ENCODE results near the gene NDUFS2. TPM values are rescaled to one million over a fixed set of nuclear protein-coding genes. Genes with fewer than 3 reads are reported as not detected.

The NDUFS2 gene
- total RNA-seq, 2 experiments from 2014 or later = 62.9 to 72.1 TPM

GRCh38 chr1:161258439-161259344, 56.5 kb downstream of the NDUFS2 start, which contains the start of gene PCP4L1:
PCP4L1 (plus strand) TSS chr1:161258745; CDS start chr1:161258975, 230 bp downstream.
- H3K4me3 ChIP-seq (ENCODE audit: low read depth, low read length, poor library complexity, severe bottlenecking) = no peak within 1 kb of the TSS

GRCh38 chr1:161259345-161259702, 57.2 kb downstream of the NDUFS2 start:
- no peaks in the 10 kb centered on the region for H3K79me2 ChIP-seq (ENCODE audit: insufficient read depth, low read depth, low read length)
- H3K4me3 ChIP-seq (ENCODE audit: low read depth, low read length, poor library complexity, severe bottlenecking) = no peak overlapping the region
- no peaks in the 10 kb centered on the region for H4K20me1 ChIP-seq (ENCODE audit: insufficient read depth, low read length)
- ChIA-PET POLR2A (interaction anchor here (0.6 kb wide), 1 partner anchor 38 kb away, joined by 3 read pairs; no protein-coding TSS in a partner anchor), CTCF (ENCODE audit: unreplicated experiment) (no interaction called here)
- H3K9me3 ChIP-seq (ENCODE audit: low read length) = no peaks in the 10 kb centered on the region
- TF ChIP-seq EZH2phosphoT487 (IDR thresholded peaks at IDR 0.05; ENCODE audit: borderline replicate concordance, low read depth, low read length) (no peak), CTCF (conservative IDR thresholded peaks at IDR 0.05; ENCODE audit: low read length) (no peak)
- no peak overlapping the region for H3K27ac ChIP-seq (ENCODE audit: low read depth, low read length, poor library complexity, severe bottlenecking)
- no peak for DNase-seq (ENCODE audit: low spot score)
- no peaks in the 10 kb centered on the region for H3K9me2 ChIP-seq (ENCODE audit: insufficient read depth, low read length)
- no peak overlapping the region; the same call in 1 of the 2 replicates for H3K4me2 ChIP-seq (ENCODE audit: low read length)
- no TSS peak for BruUV-seq (replicated peaks)
- peaks cover 18% of the 10 kb centered on the region for H3K4me1 ChIP-seq (ENCODE audit: insufficient read depth, low read length, poor library complexity, severe bottlenecking)
- no peaks in the 10 kb centered on the region for H3K36me3 ChIP-seq (ENCODE audit: insufficient read depth, low read length)
- H2AFZ ChIP-seq (ENCODE audit: low read length) = no peak overlapping the region
- intact Hi-C loops (cut with micrococcal nuclease; ENCODE audit: unreplicated experiment) = no loop called here

More at GRCh38 chr1:161258439-161259344, 56.5 kb downstream of the NDUFS2 start, which contains the start of gene PCP4L1:
- Histone ChIP-seq H3K9me3 (ENCODE audit: low read length) (no peaks in the 10 kb centered on the region), H4K20me1 (ENCODE audit: insufficient read depth, low read length) (no peaks in the 10 kb centered on the region), H3K4me1 (ENCODE audit: insufficient read depth, low read length, poor library complexity, severe bottlenecking) (peaks cover 18% of the 10 kb centered on the region), H3K27ac (ENCODE audit: low read depth, low read length, poor library complexity, severe bottlenecking) (no peak within 1 kb of the TSS), H3K9me2 (ENCODE audit: insufficient read depth, low read length) (no peaks in the 10 kb centered on the region), H3K79me2 (ENCODE audit: insufficient read depth, low read depth, low read length) (no peaks in the 10 kb centered on the region), H3K36me3 (ENCODE audit: insufficient read depth, low read length) (no peaks in the 10 kb centered on the region), H3K4me2 (ENCODE audit: low read length) (peak within 1 kb of the TSS; percentile 36; the same call in 1 of the 2 replicates), H2AFZ (ENCODE audit: low read length) (no peak within 1 kb of the TSS)
- no TSS peak for BruUV-seq (replicated peaks)
- intact Hi-C loops (cut with micrococcal nuclease; ENCODE audit: unreplicated experiment) = no loop called here
- no peak for DNase-seq (ENCODE audit: low spot score)
- POLR2A ChIA-PET = no interaction called here
- no peak for TF ChIP-seq CTCF (conservative IDR thresholded peaks at IDR 0.05; ENCODE audit: low read length)
- TF ChIP-seq EZH2phosphoT487 (IDR thresholded peaks at IDR 0.05; ENCODE audit: borderline replicate concordance, low read depth, low read length) = no peak
- CTCF ChIA-PET (ENCODE audit: unreplicated experiment) = no interaction called here

- POLR2A ChIA-PET = interaction anchor here (0.6 to 1.1 kb wide), 3 partner anchors 9 to 39 kb away, joined by 3 to 4 read pairs (median 3); no protein-coding TSS in a partner anchor
- DNase-seq (ENCODE audit: low spot score) = no peak
Measured at GRCh38 chr1:161259765-161260164, 57.6 kb downstream of the NDUFS2 start.

More at GRCh38 chr1:161259765-161260164, 57.6 kb downstream of the NDUFS2 start:
- Histone ChIP-seq H2AFZ (ENCODE audit: low read length) (no peak overlapping the region), H3K4me3 (ENCODE audit: low read depth, low read length, poor library complexity, severe bottlenecking) (no peak overlapping the region), H3K79me2 (ENCODE audit: insufficient read depth, low read depth, low read length) (no peaks in the 10 kb centered on the region), H3K4me2 (ENCODE audit: low read length) (no peak overlapping the region), H3K4me1 (ENCODE audit: insufficient read depth, low read length, poor library complexity, severe bottlenecking) (peaks cover 18% of the 10 kb centered on the region), H3K9me2 (ENCODE audit: insufficient read depth, low read length) (no peaks in the 10 kb centered on the region), H3K36me3 (ENCODE audit: insufficient read depth, low read length) (no peaks in the 10 kb centered on the region), H4K20me1 (ENCODE audit: insufficient read depth, low read length) (no peaks in the 10 kb centered on the region), H3K9me3 (ENCODE audit: low read length) (no peaks in the 10 kb centered on the region), H3K27ac (ENCODE audit: low read depth, low read length, poor library complexity, severe bottlenecking) (no peak overlapping the region)
- BruUV-seq (replicated peaks) = no TSS peak
- no peak for TF ChIP-seq EZH2phosphoT487 (IDR thresholded peaks at IDR 0.05; ENCODE audit: borderline replicate concordance, low read depth, low read length)
- no peak for TF ChIP-seq CTCF (conservative IDR thresholded peaks at IDR 0.05; ENCODE audit: low read length)
- CTCF ChIA-PET (ENCODE audit: unreplicated experiment) = no interaction called here
- intact Hi-C loops (cut with micrococcal nuclease; ENCODE audit: unreplicated experiment) = no loop called here

All from OCI-LY7 (cell line).